GM18909 (cell line): ENCODE data around the gene SLC27A2.
"Not testable (repeated sequence)": the region's sequence is repeated elsewhere in the genome, so short reads cannot be mapped to it uniquely, and the experiment has no call there.

Source experiments
- ATAC-seq: cut with Tn5 transposase; IDR thresholded peaks from one replicate; pipeline ENCODE4 v1.9.1; 2021; ENCODE audit warnings: mild to moderate bottlenecking; ENCODE audit not compliant: unreplicated experiment, poor library complexity

The SLC27A2 gene

DNA sequence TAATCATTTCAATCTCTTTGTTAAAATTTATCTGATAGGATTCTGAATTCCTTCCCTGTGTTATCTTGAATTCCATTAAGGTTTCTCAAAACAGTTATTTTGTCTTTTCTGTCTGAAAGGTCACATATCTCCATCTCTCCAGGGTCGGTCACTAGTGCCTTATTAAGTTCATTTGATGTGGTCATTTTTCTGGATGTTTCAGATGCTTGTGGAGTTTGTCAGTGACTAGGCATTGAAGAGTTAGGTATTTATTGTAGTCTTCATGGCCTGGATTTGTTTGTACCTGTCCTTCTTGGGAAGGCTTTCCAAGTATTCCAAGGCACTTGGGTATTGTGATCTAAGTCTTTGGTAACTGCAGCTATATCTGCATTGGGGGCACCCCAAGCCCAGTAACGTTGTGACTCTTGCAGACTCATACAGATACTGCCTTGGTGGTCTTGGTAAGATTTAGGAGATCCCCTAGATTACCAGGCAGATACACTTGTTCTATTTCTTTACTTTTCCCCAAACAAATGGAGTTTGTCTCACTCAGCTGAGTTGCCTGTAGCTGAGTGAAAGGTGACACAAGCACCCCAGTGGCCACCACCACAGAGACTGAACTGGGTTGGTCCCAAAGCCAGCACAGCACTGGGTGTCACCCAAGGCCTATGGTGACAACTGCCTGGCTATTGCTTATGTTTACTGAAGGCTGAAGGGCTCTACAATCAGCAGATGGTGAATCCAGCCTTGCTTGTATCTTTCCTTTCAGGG lies 18.9 kb upstream of the SLC27A2 start:
- no peak for ATAC-seq

DNA sequence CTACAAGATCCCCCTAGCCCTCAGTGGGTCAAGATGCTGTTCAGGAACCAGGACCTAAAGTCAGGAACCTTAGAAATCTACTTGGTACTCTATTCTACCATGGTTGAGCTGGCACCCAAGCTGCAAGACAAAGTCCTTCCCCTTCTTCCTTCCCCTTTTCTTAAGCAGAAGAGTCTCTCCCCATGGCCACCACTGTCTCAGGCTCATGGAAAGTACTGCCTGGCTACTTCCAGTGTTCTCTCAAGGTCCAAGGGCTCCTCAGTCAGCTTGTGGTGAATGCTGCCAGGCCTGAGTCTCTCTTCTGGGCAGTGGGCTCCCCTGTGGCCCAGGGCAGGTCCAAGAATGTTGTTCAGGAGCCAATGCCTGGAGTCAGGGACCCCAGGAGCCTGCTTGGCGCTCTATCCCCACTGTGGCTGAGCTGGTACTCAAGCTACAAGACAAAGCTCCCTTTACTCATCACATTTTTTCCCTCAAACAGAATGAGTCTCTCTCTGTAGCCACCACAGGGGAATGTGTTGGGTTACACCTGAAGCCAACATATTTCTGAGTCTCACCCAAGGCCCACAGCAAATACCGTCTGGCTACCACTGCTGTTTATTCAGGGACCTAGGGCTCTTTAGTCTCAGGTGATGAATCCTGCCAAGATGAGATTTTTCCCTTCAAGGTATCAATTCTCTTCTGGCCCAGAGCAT lies 18.1 kb upstream of the SLC27A2 start:
- no peak for ATAC-seq

DNA sequence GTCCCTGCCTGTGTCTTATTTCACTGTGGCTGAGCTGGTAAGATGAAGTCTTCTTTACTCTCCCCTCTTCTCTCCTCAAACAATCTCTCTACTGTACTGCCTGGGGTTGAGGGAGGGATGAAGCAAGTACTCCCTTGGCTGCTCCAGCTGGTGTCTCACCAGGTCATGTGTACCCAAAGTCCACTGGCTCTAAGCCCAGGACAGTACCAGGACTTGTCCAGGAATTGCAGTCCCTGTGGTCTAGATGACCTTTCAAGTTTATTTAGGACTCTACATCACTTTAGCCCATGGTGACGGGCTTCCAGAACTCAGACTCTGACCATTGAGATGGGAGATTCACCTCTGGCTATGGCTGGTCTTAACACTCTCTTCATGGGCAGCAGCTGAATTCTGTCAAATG lies 17.5 kb upstream of the SLC27A2 start:
- no peak for ATAC-seq

DNA sequence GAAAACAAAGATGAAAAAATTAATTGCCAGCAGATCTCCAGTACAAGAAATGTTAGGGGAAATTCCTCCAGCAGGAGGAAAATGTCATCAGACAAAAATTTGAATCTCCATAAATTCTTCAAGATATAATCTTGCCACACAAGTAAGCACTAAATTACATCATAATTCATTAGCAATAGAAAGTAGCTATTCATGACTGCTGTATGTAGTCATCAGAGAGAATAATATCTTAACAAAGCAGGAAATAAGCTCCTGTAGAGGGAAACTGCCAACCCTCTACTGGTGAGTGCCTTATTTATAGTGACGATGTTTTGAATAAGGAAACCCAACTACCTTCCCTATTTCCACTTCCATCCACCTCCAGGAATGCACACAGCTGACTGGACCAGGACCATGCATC lies 15.8 kb upstream of the SLC27A2 start:
- ATAC-seq = no peak

DNA sequence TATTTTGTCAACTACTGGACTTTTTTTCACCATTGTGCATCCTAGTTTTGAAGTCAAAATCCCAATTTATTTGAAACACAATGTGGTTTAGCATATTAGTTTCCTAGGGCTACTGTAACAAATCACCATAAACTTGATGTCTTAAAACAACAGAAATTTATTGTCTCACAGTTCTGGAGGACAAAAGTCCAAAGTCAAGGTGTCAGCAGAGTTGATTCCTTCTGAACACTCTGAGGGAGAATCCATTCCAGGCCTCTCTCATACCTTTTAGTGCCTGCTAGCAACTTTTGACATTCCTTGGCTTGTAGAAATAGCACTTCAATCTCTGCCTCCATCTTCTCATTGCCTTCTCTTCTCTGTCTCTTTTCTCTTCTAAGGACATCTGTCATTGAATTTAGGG lies 14.9 kb upstream of the SLC27A2 start:
- ATAC-seq = no peak

DNA sequence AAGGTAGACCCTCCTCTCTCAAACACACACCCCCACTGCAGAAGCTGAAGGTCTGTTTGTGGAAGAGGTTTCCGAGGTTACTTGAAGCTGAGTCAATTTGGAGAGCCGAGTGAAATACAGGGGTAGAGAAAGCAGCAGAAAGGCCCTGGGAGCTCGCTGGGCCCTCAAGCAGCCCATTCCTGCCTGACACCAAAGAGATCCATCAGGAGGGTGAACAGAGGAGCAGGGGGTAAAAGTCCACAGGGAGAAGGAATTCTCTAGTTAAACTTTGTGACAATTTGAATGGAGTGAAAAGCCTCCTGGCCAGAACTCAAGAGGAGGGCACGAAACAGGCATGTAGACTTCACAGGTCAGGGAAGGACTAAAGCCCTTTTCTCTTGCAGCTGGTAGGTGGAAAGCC lies 13.6 kb upstream of the SLC27A2 start:
- no peak for ATAC-seq

DNA sequence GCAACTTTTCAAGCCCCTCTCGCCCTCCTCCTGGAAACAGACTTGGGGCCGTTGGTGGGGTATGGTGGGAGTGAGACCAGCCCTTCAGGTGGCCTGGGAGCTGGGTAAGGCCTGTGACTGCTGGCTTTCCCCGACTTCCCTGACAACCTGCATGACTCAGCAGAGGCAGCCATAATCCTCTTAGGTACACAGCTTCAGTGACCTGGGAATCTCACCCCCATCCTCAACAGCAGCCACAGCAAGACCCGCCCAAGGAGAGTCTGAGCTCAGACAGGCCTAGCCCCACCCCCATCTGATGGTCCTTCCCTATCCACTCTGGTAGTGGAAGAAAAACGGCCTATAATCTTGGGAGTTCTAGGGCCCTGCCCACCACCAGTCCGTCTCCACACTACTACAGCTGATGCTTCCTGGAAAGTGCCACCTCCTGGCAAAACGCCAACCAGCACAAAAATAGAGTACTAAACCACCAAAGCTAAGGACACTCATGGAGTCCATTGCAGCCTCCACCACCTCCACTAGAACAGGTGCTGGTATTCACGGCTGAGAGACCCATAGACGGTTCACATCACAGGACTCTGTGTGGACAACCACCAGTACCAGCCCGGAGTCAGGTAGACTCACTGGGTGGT lies 13.1 kb upstream of the SLC27A2 start:
- ATAC-seq = no peak

DNA sequence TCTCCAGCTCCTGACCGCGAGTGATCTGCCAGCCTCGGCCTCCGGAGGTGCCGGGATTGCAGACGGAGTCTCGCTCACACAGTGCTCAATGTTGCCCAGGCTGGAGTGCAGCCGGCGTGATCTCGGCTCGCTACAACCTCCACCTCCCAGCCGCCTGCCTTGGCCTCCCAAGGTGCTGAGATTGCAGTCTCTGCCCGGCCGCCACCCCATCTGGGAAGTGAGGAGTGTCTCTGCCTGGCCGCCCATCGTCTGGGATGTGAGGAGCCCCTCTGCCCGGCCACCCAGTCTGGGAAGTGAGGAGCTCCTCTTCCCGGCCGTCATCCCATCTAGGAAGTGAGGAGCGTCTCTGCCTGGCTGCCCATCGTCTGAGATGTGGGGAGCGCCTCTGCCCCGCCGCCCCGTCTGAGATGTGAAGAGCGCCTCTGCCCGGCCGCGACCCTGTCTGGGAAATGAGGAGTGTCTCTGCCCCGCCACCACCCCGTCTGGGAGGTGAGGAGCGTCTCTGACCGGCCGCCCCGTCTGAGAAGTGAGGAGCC lies 9.6 kb upstream of the SLC27A2 start:
- not testable (repeated sequence) for ATAC-seq

DNA sequence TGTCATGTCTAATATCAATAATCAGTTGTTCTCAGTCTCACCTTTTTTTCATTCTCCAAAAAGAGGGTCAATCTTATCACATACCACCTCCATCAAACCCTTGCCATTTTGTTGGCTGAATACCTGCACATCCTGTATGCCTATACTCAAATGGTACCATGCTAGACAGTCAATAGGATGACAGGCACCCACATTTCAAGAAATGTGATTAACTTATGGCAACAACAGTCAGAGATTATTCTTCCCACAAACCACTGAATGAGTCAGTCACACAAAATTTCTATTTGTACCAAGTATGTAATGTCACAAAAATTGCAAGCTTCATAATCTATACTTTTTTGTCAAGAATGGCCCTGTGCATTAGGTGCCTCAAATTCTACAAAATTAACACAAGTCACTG lies 5.1 kb upstream of the SLC27A2 start:
- ATAC-seq = no peak

DNA sequence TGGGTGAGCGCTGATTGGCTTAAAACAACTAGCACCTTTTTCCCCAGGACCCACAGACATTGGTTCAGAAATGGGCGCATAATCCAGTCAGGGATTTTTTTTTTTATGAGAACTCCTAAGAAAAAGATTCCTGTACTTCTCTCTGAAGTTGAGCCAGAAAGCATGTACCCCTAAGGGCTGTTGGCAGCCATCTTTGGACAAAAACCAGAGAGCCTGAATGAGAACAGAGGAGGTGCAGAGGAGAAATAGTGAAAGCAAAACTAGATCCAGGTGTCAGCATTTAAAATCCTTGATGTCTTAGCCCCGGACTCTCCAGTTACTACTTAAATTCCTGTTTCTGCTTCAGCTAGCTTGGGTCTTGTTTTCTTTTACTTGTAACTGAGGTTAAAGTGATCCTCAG lies 1.9 kb upstream of the SLC27A2 start:
- no peak for ATAC-seq

DNA sequence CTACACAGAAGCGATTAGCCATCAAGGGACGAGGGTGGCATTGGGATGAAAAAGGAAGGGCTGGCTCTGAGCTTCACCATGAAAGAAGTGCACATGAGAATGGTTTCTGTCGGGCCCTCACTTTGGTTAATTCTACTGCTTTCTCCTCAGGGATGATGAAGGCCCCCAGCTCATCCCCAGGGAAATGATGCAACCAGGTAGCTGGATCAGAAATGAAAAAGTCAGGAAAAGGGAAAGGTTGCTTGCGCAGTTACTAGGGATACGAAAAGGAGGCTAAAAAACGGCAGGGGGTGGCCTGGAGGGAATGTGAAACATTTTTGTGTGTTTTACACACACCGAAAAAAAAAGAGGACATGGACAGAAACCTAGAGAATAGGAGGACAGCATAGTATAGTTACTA lies 1.4 kb upstream of the SLC27A2 start:
- no peak for ATAC-seq

DNA sequence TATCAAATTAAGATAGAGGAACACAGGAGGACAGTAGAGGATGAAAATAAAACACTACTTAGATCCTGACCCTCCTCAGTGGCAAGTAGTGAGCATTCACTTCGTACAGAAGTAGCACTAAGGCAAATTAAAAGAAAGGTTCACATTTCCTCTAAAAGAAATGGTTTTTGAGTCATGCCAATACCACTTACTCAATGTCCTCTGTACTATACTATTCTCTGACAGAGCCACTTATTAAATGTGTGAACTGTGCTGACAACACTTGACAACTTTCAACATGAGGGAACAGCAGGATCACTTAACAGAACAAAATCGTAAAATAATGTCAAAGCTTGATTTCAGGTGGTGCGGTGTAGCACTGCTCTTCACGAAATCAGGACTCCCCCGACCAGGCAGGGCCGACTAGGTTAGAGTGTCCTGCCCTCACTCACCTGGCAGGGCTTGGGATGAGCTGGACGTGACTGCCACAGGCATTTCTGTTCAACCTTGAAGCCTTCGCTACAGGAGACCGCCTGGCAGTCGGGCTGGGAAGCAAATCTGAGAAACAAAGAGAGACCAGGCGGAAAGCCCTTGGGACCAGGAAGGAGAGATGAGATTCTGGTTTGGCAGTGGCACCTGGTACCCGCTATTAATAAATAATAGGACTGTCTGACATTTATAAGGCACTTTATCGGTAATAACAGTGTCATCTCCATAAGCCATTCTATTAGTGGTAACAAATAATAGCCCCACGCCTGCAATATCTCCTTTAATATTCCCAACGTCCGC lies 611 bp upstream of the SLC27A2 start:
- no peak for ATAC-seq

DNA sequence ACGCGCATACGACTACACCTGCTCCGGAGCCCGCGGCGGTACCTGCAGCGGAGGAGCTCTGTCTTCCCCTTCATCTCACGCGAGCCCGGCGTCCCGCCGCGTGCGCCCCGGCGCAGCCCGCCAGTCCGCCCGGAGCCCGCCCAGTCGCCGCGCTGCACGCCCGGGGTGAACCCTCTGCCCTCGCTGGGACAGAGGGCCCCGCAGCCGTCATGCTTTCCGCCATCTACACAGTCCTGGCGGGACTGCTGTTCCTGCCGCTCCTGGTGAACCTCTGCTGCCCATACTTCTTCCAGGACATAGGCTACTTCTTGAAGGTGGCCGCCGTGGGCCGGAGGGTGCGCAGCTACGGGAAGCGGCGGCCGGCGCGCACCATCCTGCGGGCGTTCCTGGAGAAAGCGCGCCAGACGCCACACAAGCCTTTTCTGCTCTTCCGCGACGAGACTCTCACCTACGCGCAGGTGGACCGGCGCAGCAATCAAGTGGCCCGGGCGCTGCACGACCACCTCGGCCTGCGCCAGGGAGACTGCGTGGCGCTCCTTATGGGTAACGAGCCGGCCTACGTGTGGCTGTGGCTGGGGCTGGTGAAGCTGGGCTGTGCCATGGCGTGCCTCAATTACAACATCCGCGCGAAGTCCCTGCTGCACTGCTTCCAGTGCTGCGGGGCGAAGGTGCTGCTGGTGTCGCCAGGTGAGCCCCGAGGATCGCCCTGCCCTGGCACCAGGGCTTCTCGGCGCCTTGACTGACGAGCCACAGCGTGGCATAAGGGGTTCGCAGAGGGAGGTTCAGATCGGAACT lies 420 bp downstream of the SLC27A2 start:
- ATAC-seq = peak; percentile 70

DNA sequence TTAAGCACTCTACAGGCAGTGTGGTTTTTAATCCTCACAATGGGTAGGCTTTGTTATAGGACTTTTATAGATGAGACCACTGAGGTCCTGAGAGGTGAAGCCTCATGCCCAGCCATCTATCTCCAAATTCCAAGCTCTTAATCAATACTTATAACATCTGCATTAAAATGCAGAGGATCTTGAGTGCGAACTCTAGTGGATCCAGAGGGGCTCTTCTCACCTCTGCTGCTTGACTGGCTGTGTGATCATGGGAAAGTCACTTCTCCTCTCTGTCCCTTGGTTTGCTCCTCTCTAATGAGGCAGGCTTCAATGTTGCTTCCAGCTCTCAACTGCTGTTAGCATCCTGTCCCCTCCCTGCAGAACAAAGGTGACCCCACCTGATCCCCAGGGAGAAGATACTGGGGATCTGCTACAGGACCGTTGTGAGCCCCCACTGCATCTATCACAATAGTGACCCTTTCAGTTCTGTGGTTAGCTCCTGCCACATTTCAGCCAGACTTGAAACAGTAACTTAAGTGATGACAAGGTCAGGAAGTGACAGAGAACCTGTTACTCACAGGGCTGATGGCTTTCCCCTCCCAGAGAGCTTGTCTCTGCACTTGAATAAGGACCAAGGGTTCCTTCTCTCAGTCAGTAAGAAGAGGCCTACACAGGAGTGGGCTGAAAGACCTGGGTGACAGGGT lies 1.3 kb downstream of the SLC27A2 start:
- ATAC-seq = no peak

DNA sequence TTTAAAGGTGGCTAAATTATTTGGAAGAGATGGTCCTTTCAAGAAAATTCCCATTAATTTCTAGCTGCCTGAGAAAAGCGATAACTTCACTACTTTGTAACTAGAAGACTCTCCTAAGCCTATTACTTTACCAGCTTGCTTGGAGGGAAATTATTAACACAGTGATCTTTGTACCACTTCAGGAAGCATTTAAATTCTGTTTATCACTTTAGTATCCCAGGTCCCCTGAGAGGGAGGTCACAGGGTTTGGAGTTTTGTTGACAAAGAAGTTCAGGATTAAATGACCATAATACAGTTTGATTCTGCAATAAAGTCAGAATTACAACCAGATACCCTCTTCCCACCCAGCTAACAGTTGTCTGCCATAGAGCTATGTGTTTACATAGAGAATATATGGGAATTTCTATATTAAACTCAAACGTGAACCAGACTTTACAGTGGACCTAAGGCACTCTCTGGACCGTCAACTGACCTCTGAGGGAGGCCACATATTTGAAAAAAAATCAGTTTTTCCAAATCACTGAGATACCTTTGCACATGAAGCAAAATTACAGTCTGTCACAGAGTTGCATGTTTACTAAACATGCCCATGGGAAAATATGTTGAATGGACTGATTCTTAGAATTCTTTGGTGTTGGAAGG lies 3.0 kb downstream of the SLC27A2 start:
- ATAC-seq = no peak

DNA sequence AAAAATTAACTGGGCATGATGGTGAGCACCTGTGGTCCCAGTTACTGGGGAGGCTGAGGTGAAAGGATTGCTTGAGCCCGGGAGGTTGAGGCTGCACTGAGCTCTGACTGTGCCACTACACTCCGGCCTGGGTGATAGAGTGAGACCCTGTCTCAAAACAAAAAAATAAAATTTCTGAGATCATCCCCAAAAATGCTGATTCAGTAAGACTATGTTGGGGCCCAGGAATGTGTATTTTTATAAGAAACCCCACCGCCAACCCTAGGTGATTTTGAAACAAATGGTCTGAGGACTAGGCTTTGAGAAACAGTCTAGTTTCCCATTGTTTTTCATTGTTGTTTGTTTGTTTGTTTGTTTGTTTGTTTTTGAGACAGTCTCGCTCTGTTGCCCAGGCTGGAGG lies 4.1 kb downstream of the SLC27A2 start:
- ATAC-seq = no peak

DNA sequence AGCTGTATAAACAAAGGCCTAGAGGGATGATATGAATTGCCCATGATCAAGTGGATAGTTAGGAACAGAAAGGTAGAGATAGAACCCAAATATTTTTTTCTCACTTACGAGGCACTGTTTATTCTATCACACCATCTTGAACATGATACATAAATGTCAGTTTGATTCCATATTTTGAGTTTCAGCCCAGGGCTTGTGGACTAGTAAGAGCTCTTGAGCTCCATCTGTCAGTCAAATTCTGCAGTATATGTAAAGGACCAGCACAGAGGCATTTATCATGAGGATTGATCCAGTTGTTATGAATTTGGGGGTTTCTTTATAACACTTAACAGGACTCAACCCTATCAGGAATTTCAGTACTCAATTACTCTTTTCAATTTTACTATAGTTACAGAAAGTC lies 4.8 kb downstream of the SLC27A2 start:
- no peak for ATAC-seq

DNA sequence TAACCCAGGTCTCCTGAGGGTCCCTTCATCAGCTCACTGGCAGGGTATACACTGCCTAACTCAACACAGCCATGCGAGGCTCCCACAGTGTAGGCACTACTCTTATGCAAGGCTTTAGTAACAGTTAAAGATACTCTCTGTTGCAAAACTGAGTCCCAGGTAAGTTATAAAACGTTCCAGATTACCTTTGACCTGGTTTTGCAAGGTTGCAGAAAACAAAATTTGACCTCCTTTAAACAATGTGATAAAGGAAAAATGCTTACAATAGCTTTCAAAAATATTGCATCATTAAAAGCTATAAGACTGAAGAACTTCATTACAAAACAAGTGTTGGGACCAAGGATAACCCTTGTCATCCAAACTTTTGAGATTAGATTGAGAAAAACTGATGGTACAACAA lies 5.5 kb downstream of the SLC27A2 start:
- no peak for ATAC-seq

DNA sequence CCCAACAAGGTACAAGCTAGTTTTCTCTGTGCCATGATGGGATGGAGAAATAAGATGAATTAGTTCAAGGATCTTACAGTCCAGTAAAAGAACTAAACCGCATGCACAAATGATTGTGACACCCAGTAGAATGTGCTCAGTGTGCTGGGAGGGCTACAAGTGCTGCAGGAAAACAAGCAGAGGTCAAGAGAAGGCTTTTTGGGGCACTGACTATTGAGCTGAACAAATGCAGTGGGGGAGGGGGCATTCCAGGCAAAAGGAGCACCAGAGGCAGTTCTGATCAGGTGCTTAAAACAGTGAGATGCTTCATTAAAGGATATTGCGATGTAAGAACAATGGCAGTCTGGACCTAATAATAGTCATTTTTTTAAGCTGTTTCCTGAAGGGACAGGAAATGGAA lies 6.0 kb downstream of the SLC27A2 start:
- ATAC-seq = no peak
